ENCODE data around the gene ZBTB42. TPM values are rescaled to one million over a fixed set of nuclear protein-coding genes. Genes with fewer than 3 reads are reported as not detected.

Gene ZBTB42
- total RNA-seq, 2 donors from 2014 or later: 10.6 to 21.8 TPM

- no peaks in the 10 kb centered on the region for H3K9me3 ChIP-seq
- no peak for TF ChIP-seq CTCF (IDR thresholded peaks at IDR 0.05)
- no peak for TF ChIP-seq POLR2A (IDR thresholded peaks at IDR 0.05)
- DNase-seq (no peak), ATAC-seq (no peak)
- peak overlapping the region; percentile 82 to 94 (median 92) for H3K27ac ChIP-seq
- WGBS, 2 donors: 0 to 2% methylated on average over 1 to 8 of the region's 8 CpGs
- peak overlapping the region; percentile 39 to 97 for H3K4me3 ChIP-seq
- H3K4me1 ChIP-seq: peaks cover 24% of the 10 kb centered on the region
- intact Hi-C loops (cut with DNase I): no loop called here
- H3K27me3 ChIP-seq: no peaks in the 10 kb centered on the region
- H3K36me3 ChIP-seq (replicated peaks in 1 of 2; ENCODE audit: insufficient read depth in 1 of 2, low read depth in 2 of 2): no peaks in the 10 kb centered on the region
Observed at GRCh38 chr14:104816616-104816884, 15.6 kb downstream of the ZBTB42 start.

GRCh38 chr14:104817930-104818713, 17.2 kb downstream of the ZBTB42 start:
- WGBS, 2 donors: 93% methylated on average over 5 to 8 of the region's 8 CpGs
- H3K9me3 ChIP-seq: no peaks in the 10 kb centered on the region
- DNase-seq: no peak

GRCh38 chr14:104818714-104819161, 17.8 kb downstream of the ZBTB42 start:
- Histone ChIP-seq H3K27me3 (no peaks in the 10 kb centered on the region), H3K4me1 (peaks cover 24% of the 10 kb centered on the region), H3K9me3 (no peaks in the 10 kb centered on the region), H3K36me3 (replicated peaks in 1 of 2; ENCODE audit: insufficient read depth in 1 of 2, low read depth in 2 of 2) (no peaks in the 10 kb centered on the region), H3K4me3 (no peak overlapping the region), H3K27ac (no peak overlapping the region)
- ATAC-seq (no peak), DNase-seq (no peak)
- TF ChIP-seq POLR2A (IDR thresholded peaks at IDR 0.05): no peak
- no peak for TF ChIP-seq CTCF (IDR thresholded peaks at IDR 0.05)
- WGBS, 2 donors: 40 to 85% methylated on average over 1 to 9 of the region's 9 CpGs
- intact Hi-C loops (cut with DNase I): no loop called here

More at GRCh38 chr14:104817930-104818713, 17.2 kb downstream of the ZBTB42 start:
- TF ChIP-seq POLR2A (IDR thresholded peaks at IDR 0.05) (no peak), CTCF (IDR thresholded peaks at IDR 0.05) (no peak)
- Histone ChIP-seq H3K36me3 (replicated peaks in 1 of 2; ENCODE audit: insufficient read depth in 1 of 2, low read depth in 2 of 2) (no peaks in the 10 kb centered on the region), H3K4me3 (no peak overlapping the region), H3K27ac (no peak overlapping the region), H3K4me1 (peaks cover 24% of the 10 kb centered on the region), H3K27me3 (no peaks in the 10 kb centered on the region)
- ATAC-seq: no peak
- intact Hi-C loops (cut with DNase I): no loop called here

- no peak overlapping the region for H3K4me3 ChIP-seq
- DNase-seq (no peak), ATAC-seq (no peak)
- TF ChIP-seq POLR2A (IDR thresholded peaks at IDR 0.05) (no peak), CTCF (IDR thresholded peaks at IDR 0.05) (no peak)
- 80 to 85% methylated on average over 5 to 9 of the region's 12 CpGs for WGBS, 2 donors
- intact Hi-C loops (cut with DNase I): no loop called here
- H3K9me3 ChIP-seq: no peaks in the 10 kb centered on the region
- H3K36me3 ChIP-seq (replicated peaks in 1 of 2; ENCODE audit: insufficient read depth in 1 of 2, low read depth in 2 of 2): no peaks in the 10 kb centered on the region
- no peaks in the 10 kb centered on the region for H3K27me3 ChIP-seq
- no peak overlapping the region for H3K27ac ChIP-seq
- peaks cover 23% of the 10 kb centered on the region for H3K4me1 ChIP-seq
Observed at GRCh38 chr14:104819361-104819781, 18.5 kb downstream of the ZBTB42 start.
